ENCODE results near the gene SLC15A5. TPM values are rescaled to one million over a fixed set of nuclear protein-coding genes. Genes with fewer than 3 reads are reported as not detected.

The SLC15A5 gene
- total RNA-seq, 4 donors from 2014 or later = not detected

DNA sequence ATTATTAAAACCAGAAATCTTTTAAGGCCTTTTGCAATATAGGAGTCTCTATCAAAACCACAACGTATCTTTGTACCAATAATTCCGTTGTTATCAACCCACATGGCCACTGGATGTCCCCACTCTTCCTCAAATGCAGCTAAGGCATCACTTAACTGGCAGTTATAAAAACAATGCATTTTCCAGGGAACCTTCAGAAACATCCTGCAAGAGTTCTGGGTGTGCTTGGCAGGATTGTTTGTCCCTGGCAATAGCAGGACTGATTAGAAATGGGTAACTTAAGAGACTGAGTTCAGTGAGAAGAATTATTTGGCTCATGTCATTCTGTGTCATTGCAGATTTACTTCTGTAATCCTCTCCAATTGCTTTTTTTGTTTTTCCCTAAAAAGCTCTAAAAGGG lies 112.0 kb downstream of the SLC15A5 start:
- WGBS = 3% methylated on average over 2 of the region's 2 CpGs
- intact Hi-C loops (cut with DNase I) = no loop called here

DNA sequence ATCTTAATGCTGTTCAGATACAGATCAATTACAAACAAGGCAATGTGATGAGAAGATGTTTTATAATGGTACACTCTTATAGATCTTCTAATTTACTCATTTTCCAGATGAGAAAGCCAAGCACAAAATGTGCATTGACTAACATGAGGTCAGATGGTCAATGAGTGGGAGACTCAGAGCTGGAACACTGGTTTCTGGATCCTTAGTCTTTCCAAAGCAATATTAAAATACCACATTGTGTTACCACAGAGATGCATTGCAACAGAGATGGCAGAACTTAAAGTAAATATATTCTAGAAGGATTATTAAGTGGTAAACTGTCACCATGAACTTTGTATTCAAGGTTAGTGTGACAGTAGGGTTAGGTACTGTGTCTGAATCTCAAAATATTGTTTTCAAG lies 113.6 kb downstream of the SLC15A5 start:
- Histone ChIP-seq H3K27ac (replicated peaks in 1 of 4) (no peak overlapping the region), H3K9me3 (no peaks in the 10 kb centered on the region), H3K4me1 (no peaks in the 10 kb centered on the region), H3K27me3 (no peaks in the 10 kb centered on the region), H3K4me3 (no peak overlapping the region), H3K36me3 (no peaks in the 10 kb centered on the region)
- TF ChIP-seq POLR2AphosphoS5 (IDR thresholded peaks at IDR 0.05) = no peak
- no peak for TF ChIP-seq POLR2A (IDR thresholded peaks at IDR 0.05; ENCODE audit: low read depth)
- no peak for TF ChIP-seq EP300 (IDR thresholded peaks at IDR 0.05)
- TF ChIP-seq, protein P1, sequence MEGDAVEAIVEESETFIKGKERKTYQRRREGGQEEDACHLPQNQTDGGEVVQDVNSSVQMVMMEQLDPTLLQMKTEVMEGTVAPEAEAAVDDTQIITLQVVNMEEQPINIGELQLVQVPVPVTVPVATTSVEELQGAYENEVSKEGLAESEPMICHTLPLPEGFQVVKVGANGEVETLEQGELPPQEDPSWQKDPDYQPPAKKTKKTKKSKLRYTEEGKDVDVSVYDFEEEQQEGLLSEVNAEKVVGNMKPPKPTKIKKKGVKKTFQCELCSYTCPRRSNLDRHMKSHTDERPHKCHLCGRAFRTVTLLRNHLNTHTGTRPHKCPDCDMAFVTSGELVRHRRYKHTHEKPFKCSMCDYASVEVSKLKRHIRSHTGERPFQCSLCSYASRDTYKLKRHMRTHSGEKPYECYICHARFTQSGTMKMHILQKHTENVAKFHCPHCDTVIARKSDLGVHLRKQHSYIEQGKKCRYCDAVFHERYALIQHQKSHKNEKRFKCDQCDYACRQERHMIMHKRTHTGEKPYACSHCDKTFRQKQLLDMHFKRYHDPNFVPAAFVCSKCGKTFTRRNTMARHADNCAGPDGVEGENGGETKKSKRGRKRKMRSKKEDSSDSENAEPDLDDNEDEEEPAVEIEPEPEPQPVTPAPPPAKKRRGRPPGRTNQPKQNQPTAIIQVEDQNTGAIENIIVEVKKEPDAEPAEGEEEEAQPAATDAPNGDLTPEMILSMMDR (IDR thresholded peaks at IDR 0.05) = no peak
- DNase-seq (ENCODE audit: extremely low spot score) = no peak
- intact Hi-C loops (cut with DNase I) = no loop called here

More for the DNA sequence above, 112.0 kb downstream of the SLC15A5 start:
- H3K27ac ChIP-seq (replicated peaks in 1 of 4) = no peak overlapping the region
- no peaks in the 10 kb centered on the region for H3K36me3 ChIP-seq
- H3K27me3 ChIP-seq = no peaks in the 10 kb centered on the region
- H3K4me1 ChIP-seq = no peaks in the 10 kb centered on the region
- H3K4me3 ChIP-seq = no peak overlapping the region
- no peaks in the 10 kb centered on the region for H3K9me3 ChIP-seq
- no peak for DNase-seq (ENCODE audit: extremely low spot score)
- no peak for TF ChIP-seq POLR2A (IDR thresholded peaks at IDR 0.05; ENCODE audit: low read depth)
- TF ChIP-seq, protein P1 (IDR thresholded peaks at IDR 0.05) = peak in 2 of 3 experiments; percentile 17 to 36

DNA sequence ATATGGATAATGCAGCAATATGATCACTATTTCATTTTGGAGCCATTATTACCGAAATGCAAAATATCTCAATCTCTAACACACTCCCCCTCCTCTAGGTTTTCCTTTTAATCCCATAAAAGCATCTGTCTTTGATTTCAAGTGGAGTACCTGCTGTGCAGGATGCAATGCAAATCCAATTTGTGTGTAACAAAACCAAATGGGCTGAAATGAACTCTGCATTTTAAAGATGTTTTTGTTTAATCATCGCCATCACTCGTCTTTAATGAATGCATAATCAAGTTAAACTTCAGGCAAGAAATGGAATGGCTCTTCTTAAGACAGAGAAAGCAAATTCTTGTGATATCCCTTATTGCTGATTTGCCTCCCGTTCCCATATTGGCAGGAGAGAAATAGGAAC lies 114.3 kb downstream of the SLC15A5 start:
- Histone ChIP-seq H3K36me3 (no peaks in the 10 kb centered on the region), H3K27ac (replicated peaks in 1 of 4) (no peak overlapping the region), H3K27me3 (no peaks in the 10 kb centered on the region), H3K9me3 (no peaks in the 10 kb centered on the region), H3K4me1 (no peaks in the 10 kb centered on the region), H3K4me3 (no peak overlapping the region)
- intact Hi-C loops (cut with DNase I) = no loop called here
- no peak for DNase-seq (ENCODE audit: extremely low spot score)
- TF ChIP-seq POLR2AphosphoS5 (IDR thresholded peaks at IDR 0.05) (no peak), EP300 (IDR thresholded peaks at IDR 0.05) (no peak), POLR2A (IDR thresholded peaks at IDR 0.05; ENCODE audit: low read depth) (no peak)
- TF ChIP-seq, protein P1 (IDR thresholded peaks at IDR 0.05) = no peak
- 69% methylated on average over 4 of the region's 4 CpGs for WGBS

DNA sequence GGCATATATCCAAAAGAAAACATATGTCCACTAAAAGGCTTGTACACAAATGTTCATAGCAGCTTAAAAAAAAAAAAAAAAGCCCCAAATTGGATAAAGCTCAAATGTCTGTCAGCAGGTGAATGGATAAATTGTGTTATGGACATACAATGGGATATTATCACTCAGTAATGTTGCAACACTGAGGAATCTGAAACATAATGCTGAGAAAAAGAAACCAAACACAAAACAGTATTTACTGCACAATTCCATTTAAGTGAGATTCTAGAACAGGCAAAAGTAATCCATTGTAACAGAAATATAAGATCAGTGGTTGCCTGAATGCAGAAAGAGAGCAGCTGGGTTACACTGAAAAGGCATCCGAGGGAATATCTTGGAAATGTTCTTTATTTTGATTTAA lies 117.9 kb downstream of the SLC15A5 start:
- Histone ChIP-seq H3K27me3 (no peaks in the 10 kb centered on the region), H3K9me3 (no peaks in the 10 kb centered on the region), H3K4me3 (no peak overlapping the region), H3K27ac (replicated peaks in 1 of 4) (no peak overlapping the region), H3K36me3 (no peaks in the 10 kb centered on the region), H3K4me1 (no peaks in the 10 kb centered on the region)
- TF ChIP-seq EP300 (IDR thresholded peaks at IDR 0.05) (no peak), POLR2AphosphoS5 (IDR thresholded peaks at IDR 0.05) (no peak), POLR2A (IDR thresholded peaks at IDR 0.05; ENCODE audit: low read depth) (no peak)
- TF ChIP-seq, protein P1 (IDR thresholded peaks at IDR 0.05) = no peak
- intact Hi-C loops (cut with DNase I) = no loop called here
- no peak for DNase-seq (ENCODE audit: extremely low spot score)
- 76% methylated on average over 1 of the region's 1 CpG for WGBS

DNA sequence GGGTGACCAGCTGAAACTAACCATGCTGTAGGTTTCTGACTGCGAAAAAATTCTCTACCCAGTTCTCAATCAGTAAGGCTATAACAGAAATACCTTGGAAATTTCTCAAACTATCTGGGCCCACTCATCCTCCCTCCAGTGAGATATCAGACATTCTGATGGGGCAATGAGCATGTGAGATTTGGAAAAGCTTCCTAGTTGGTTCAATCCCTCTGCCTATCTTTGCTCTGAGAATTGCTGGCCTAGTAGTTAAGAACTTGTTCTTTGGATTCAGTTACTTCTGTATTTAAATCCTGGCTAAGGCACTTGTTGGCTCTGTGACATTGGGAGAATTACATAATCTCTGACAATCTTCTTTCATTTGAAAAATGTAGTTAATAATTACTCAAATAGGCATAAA lies 119.4 kb downstream of the SLC15A5 start:
- Histone ChIP-seq H3K27me3 (no peaks in the 10 kb centered on the region), H3K4me3 (no peak overlapping the region), H3K9me3 (no peaks in the 10 kb centered on the region), H3K36me3 (no peaks in the 10 kb centered on the region), H3K27ac (replicated peaks in 1 of 4) (no peak overlapping the region), H3K4me1 (no peaks in the 10 kb centered on the region)
- TF ChIP-seq POLR2AphosphoS5 (IDR thresholded peaks at IDR 0.05) (no peak), POLR2A (IDR thresholded peaks at IDR 0.05; ENCODE audit: low read depth) (no peak), EP300 (IDR thresholded peaks at IDR 0.05) (no peak)
- TF ChIP-seq, protein P1 (IDR thresholded peaks at IDR 0.05) = no peak
- WGBS = 93% methylated on average over 1 of the region's 1 CpG
- no peak for DNase-seq (ENCODE audit: extremely low spot score)
- intact Hi-C loops (cut with DNase I) = no loop called here
